Measurements from ENCODE around the gene MTERF2.

The MTERF2 gene

GRCh38 chr12:106953352-106954250 lies 33.3 kb downstream of the MTERF2 start:
- DNase-seq: no peak

DNA sequence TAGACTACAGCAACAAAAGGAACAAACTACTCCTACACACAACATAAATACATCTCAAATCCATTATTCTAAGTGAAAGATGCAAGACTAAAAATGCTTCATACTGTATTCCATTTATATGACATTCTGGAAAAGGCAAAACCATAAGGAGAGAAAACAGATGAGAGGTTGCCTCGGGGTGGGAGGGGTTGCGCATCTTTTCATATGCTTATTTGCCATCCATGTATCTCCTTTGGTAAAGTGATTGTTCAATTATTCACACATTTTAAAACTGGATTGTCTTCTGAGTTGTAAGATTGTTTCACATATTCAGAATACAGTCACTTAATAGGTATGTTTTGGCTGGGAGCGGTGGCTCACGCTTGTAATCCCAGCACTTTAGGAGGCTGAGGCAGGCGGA lies 36.4 kb downstream of the MTERF2 start:
- no peak for DNase-seq

DNA sequence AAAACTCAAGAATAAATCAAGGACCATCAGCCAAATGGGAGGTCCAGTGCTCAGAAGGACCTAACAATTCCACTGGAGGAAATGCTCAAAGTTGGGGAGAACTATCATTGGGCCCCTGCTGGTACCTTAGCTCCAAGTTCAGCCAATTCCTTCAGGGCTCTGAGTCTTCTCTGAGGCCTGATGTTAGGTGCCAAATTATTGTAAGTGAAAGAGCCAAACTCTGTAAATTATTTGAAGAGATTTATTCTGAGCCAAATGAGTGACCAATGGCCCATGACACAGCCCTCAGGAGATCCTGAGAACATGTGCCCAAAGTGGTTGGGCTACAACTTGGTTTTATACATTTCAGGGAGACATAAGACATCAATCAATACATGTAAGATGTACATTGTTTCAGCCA lies 39.5 kb downstream of the MTERF2 start:
- no peak for DNase-seq

DNA sequence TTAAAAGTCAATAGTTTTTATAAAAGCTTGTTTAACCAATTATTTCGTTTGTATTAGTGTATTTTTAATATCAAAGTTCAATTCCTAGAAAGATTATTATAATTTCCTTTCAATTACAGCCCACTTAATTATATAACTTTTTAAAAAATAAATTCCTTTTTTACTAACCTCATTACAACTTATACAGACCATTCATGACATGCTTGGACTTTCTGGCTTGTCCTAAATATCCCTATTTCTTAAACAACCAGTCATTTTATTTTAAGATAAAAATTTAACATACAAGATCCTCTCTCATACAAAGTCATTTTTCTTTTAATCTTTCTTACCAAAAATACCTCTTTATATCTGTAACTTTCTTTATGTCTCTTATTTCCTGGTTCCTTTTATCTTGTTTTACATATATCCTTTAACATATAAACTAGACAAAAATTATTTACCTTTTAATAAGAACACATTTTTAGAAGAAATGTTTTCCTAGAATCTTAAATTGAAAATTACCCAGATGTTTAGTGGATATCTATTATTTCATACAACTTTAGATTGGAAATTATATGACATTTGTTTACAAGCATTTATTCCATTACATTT lies 41.6 kb downstream of the MTERF2 start:
- DNase-seq: no peak

- no peak for DNase-seq
Measured at GRCh38 chr12:106942775-106943174, 44.2 kb downstream of the MTERF2 start.

GRCh38 chr12:106941481-106942156 lies 45.3 kb downstream of the MTERF2 start:
- DNase-seq: no peak

DNA sequence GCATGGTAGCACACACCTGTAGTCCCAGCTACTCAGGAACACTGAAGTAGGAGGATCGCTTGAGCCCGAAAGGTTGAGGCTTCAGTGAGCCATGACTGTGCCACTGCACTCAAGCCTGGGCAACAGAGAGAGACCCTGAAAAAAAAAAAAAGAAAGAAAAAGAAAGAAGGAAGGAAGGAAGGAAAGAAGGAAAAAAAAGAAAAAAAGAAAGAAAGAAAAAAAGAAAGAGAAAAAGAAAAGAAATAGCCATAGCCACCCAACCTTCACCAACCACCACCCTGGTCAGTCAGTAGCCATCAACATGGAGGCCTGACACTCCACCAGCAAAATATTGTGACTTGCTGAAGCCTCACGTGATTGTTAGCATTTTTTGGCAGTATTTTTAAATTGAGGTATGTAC lies 52.7 kb downstream of the MTERF2 start:
- no peak for DNase-seq
